ENCODE measurements around the gene DGKH. TPM values are rescaled to one million over a fixed set of nuclear protein-coding genes. Genes with fewer than 3 reads are reported as not detected.

Gene DGKH
- total and polyA plus RNA-seq, 2 experiments from 2014 or later = 2.0 to 11.2 TPM

DNA sequence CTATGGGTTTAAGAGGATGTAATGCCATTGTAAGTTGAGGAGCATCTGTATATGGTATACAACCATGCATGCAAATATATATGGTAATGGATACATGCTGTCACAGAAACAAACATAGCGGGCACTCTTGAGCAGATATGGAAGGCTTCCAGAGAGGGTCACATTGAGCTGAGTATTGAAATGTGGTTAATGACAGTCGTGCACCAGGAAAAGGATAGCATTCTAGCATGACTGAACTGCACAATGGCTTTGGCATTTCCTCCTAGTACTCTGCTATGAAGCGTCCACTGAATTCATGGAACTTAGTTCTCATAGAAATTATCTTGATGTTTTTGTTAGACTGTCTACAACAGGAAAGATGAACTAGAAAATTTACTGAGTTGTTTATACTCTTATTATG lies 25.2 kb downstream of the DGKH start:
- Histone ChIP-seq H3K27me3 (no peaks in the 10 kb centered on the region), H3K36me3 (no peaks in the 10 kb centered on the region), H3K4me1 (ENCODE audit: low read depth) (no peaks in the 10 kb centered on the region), H3K4me3 (no peak overlapping the region), H3K9me3 (ENCODE audit: low read depth) (no peaks in the 10 kb centered on the region), H3K27ac (no peak overlapping the region)
- no peak for TF ChIP-seq CTCF (IDR thresholded peaks at IDR 0.05; ENCODE audit: low read depth, low read length)
- DNase-seq (ENCODE audit: low read depth in 1 of 2, low spot score in 1 of 2) = peak in 1 of 2 donors; percentile 7

DNA sequence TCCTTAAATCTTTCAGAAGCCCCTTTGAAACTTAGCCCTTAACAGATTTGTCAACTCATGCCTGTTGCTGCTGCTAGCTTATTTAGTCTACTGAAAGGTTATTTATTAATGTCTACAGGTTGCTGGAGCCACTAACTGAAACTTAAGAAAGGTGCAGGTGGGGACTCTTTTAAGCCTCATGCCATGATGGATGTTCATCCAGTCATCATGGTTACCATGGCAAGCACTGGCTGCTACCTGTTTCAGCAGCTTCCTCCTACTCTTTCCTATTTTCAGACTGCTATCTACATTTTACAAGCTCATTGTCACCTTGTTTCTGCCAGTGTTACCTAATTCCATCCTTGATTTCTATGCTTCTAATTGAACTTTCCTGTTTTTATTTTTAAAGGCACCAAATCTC lies 27.1 kb downstream of the DGKH start:
- TF ChIP-seq CTCF (IDR thresholded peaks at IDR 0.05; ENCODE audit: low read depth, low read length) = no peak
- H3K9me3 ChIP-seq (ENCODE audit: low read depth) = no peaks in the 10 kb centered on the region
- no peaks in the 10 kb centered on the region for H3K4me1 ChIP-seq (ENCODE audit: low read depth)
- no peak overlapping the region for H3K27ac ChIP-seq
- no peak for DNase-seq (ENCODE audit: low read depth in 1 of 2, low spot score in 1 of 2)
- H3K36me3 ChIP-seq = no peaks in the 10 kb centered on the region
- H3K4me3 ChIP-seq = no peak overlapping the region
- no peaks in the 10 kb centered on the region for H3K27me3 ChIP-seq

DNA sequence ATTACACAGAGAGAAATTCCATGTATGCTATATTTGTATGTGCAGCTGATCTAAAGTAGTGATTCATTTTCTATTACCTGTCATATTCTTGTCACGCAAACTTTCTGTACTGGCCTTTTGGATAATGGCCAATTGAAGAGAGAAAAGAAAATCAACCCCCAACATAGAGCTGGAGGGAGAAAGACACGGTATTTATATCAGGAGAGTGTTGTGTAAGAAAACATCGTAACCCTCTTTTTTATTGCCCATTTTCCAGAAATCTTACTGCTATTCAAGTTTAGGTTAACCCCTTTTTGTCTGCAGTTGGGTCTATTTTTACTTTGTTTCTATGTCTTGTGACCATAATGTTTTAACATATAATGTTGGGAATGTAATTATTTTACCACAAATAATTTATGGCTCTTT lies 27.9 kb downstream of the DGKH start:
- no peak for TF ChIP-seq CTCF (IDR thresholded peaks at IDR 0.05; ENCODE audit: low read depth, low read length)
- Histone ChIP-seq H3K9me3 (ENCODE audit: low read depth) (no peaks in the 10 kb centered on the region), H3K4me3 (no peak overlapping the region), H3K27ac (no peak overlapping the region), H3K4me1 (ENCODE audit: low read depth) (no peaks in the 10 kb centered on the region), H3K36me3 (no peaks in the 10 kb centered on the region), H3K27me3 (no peaks in the 10 kb centered on the region)
- DNase-seq (ENCODE audit: low read depth in 1 of 2, low spot score in 1 of 2) = no peak

GRCh38 chr13:42078128-42078808 lies 29.8 kb downstream of the DGKH start:
- peak in 1 of 2 donors; percentile 59 for DNase-seq (ENCODE audit: low read depth in 1 of 2, low spot score in 1 of 2)
- no peaks in the 10 kb centered on the region for H3K4me1 ChIP-seq (ENCODE audit: low read depth)
- no peak for TF ChIP-seq CTCF (IDR thresholded peaks at IDR 0.05; ENCODE audit: low read depth, low read length)
- H3K27me3 ChIP-seq = no peaks in the 10 kb centered on the region
- H3K27ac ChIP-seq = no peak overlapping the region
- no peaks in the 10 kb centered on the region for H3K36me3 ChIP-seq
- no peak overlapping the region for H3K4me3 ChIP-seq
- H3K9me3 ChIP-seq (ENCODE audit: low read depth) = no peaks in the 10 kb centered on the region

DNA sequence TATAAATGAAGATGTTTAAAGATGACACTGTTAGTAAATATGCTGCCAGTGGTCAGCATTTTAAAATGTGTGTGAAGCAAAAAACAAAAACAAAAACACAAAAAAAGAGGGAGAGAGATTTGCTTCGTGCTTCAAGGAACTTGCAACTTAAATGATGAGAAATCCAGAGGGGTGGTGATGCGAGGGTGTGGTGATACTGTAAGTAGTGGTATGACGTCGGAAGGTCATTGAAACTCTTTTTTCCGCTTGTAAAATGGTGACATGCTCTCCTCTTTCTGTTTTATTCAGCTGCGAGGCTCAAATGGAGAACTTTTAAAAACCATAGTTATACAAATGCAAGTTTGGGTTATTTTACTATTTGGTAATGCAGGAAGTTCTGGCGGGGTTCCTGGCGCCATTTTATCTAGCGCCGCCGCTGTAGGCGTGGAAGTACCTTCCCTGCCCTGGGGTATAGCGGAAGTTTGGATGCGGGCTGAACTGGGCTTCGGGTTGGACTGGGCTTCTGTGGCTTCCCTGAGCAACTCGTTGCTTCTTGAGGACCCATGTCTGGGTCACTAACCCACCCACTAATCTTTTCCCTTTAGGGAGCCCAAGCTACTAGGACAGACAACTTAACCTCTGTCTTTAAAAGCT lies 34.8 kb downstream of the DGKH start:
- Histone ChIP-seq H3K27me3 (no peaks in the 10 kb centered on the region), H3K36me3 (no peaks in the 10 kb centered on the region), H3K4me1 (ENCODE audit: low read depth) (no peaks in the 10 kb centered on the region), H3K27ac (no peak overlapping the region), H3K9me3 (ENCODE audit: low read depth) (no peaks in the 10 kb centered on the region), H3K4me3 (no peak overlapping the region)
- DNase-seq (ENCODE audit: low read depth in 1 of 2, low spot score in 1 of 2) = no peak
- TF ChIP-seq CTCF (IDR thresholded peaks at IDR 0.05; ENCODE audit: low read depth, low read length) = no peak
